ENCODE results near the gene MREG.
"Not testable (repeated sequence)": the region's sequence is repeated elsewhere in the genome, so short reads cannot be mapped to it uniquely, and the experiment has no call there.

The MREG gene

DNA sequence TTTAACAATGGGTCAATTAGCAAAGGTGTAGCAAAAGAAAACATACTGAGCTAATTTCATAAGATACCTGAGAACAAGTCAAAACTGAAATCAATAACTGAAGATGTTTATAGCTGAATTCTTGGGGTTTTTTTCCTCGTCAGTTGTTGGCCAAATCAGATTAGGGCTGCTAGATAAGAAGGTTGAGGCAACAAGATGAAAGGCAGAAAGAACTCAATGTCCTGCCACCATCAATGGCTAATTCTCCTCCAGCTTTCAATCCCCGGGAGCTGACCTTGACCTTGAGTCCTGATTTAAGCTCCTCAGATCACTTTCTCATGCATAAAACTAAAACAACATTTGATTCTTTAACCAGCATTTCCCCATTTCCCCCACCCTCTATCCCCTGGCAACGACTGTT is 61.8 kb downstream of the MREG start:
- DNase-seq: no peak

DNA sequence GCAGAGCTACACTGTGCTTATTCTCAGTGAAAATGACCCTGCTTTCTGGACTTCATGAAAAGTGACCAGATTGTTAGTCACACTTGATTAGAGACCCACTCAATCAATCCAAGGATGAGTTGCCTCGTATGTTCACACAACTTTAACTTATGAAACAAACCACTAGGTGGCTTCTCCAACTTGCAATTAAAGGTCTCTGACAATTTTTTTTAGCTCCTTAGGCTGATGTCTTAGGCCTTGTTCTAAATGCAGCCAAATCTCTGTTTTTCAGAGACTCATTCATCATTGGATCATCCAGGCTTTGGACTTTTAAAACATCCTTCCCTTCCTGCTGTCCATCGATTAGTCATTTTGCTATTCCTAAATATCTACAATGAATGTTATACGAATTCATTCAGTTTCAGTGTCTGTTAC is 63.4 kb downstream of the MREG start:
- no peak for DNase-seq

DNA sequence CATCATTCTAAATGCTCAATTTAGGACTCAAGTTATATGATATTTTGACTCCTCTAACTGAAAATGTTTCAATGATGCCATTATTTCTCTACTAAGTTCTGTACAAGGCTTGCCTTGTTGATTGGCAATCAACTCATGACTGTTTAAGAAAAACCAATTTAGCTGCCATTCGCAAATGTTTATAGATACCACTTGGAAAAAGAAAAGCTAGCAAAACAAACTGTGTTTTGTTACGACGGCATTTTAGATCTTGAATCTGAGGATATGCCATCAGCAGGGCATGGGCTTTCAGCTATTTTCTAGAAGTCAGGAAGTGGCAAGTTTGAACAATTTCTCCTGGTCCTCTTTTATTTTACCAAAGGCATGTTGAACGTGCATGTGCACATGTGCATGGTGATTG is 65.3 kb downstream of the MREG start:
- no peak for DNase-seq

DNA sequence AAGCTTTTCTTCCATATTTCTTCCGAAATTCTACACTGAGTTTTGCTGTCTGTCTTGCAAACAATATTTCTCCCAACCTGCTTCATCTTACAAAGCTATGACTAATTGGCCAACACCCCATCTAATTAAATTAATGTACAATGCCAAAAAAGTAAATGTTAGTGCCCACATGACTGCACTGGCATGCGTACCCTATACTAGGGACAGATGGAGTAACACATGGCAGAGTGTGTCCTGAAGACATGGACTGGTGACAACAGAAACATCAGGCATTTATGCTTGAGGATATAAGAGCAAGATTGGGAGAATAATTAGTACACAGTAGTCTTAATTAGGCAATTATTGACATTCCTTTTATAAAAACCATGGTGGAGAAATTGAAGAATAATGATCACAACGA is 66.8 kb downstream of the MREG start:
- DNase-seq: no peak

DNA sequence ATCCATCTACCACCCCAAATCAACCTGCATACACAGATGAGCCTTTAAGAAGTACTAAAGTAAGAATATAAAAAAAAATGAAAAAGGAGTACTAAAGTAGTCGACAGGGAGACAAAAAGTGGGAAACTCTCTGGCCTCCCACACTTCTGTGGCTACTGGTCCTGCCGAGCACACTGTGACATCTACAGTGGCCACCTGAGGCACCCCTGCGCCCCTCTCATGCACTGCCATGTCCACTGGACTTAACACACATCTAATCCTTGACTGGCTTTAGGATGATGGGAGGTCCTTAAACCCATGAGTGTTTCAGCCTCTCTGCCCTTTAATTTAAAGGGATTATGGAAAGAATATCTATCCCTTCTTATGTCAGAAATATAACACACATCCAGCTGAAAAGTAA is 71.2 kb downstream of the MREG start:
- DNase-seq: no peak

DNA sequence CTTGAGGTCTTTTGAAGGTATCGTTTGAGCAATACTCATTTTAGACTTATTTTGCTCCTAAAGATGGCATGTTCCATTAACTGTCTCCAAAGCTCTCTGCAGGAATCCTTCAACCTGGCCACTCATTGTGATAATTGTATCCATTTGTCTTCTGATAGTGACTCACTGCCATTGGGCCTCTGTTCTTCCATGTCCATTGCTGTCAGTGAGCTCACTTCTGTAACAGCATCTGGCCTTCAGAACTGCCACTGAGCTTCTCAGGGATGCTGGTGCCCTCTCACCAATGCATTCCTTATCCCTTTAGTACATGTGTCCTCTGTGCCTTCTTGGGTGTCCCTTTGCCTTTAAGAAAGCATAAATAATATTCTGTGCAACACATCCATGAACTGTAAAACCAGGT is 71.6 kb downstream of the MREG start:
- DNase-seq: no peak

DNA sequence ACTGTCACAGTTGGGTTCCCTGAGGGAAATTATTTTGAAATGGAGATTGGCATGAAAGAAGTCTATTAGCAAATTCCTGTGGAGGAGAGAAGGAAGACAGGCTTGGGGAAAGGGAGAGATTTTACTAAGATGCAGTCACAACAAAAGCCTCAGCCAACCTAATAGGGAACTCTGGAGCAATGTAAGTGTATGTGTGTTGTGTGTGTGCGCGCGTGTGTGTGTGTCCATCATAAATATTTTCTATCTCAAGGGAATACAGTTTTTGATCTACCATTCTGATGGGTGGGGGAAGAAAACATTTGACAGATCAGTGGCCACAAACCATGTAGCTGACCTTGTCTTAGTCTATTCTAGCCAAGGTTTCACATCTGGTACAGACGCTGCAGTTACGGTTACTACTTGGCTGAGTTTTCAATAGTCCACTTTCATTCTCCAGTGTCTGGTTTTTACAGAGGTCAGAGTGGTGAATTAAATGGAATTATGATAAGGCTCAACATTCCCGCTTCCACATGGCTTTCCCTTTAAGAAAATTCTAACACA is 72.6 kb downstream of the MREG start:
- no peak for DNase-seq

DNA sequence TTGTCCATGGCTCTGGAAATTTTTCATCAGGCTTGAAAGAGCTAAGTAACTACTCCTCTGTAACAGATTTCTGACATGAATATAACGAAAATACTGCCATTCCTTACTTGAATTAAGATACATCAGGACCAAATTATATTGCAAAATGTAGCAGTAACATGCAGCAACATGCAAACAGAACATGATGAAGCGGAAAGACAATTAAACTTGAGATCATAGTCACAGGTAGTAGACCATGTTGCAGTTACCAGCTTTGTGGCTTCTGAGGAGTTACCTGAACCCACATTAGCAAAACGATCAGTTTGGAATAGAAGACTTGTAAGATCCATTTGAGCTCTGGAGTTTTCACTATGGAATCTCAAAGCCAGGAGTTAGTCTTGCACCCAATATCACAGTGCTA is 76.2 kb downstream of the MREG start:
- DNase-seq: no peak

DNA sequence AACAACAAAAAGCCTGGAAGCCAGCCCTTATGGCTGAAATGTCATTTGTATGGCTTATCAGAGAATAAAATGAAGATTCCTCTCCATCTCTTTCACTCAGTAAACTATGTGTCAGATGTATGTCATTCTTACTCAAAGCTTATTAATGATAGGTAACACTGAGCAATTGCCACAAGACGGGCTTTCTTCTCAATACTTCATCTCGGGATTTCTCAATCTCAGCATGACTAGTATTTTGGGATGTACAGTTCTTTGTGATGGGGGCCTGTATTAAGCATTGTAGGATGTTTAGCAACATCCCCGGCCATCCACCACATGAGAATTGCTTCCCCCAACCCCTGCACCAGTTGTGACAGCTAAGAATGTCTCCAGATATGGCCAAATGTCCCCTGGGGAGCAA is 80.2 kb downstream of the MREG start:
- no peak for DNase-seq

DNA sequence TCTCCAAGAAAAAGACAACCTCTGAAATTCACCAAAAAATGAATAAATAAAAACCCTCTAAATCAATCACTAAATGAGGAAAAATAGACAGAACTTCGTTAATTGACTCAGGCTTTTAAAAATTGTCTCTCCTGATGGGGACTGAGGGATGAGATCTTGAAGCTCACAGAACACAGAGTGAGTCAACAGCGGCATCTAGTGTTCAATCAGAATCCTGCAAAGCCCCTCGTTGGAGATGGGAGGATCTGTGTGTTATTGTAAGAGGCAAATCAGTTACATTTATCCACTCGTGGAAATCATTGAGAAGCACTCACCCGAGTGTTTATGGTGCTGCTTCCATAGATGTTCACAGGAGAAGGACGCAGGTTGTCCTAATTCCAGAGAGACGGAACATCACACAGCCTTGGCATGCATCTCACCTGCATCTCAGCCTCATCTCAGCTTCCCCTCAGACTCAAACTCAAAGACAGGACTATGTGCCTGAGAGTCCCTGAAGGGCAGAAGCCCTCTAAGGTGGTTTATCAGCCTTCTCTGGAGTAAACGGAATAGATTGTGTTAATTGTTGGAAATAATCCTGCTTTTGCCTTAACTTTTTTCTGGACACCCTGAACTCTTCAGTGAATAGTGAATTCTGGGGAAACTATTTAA is 82.0 kb downstream of the MREG start:
- peak; percentile 74 for DNase-seq

DNA sequence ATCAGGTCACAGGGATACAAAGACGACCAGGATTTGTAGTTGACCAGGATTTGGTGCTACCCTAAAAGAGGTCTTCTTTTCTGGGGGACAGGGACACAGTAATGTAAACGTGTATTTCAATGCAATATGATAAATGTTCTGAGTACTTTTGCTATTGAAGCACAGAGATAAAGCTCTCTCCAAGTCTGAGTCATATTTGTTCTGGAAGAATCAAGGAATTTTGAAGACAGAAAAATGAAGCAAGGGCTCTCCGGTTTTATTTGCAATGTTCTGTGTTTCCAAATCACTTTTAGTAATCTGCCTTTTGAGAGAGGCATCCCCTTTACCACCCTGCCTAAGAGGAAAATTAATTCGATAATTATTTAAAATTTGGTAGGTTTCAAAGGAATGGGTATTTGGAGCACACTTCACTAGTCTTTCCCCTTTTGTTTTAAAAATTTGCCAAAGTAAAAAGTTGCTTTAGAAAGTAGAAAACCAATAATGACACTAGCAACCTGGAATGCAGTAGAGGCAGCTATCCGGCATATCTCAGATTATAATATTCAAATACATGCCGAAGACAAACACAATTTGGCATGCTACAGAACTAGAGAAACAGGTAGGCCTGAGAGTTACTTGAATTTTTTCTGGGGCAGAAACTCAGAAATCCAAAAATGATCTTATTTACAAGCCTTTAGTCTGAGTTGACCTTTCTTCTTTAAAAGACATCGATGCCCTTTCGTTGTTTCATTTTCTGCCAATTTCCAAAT is 82.7 kb downstream of the MREG start:
- no peak for DNase-seq

DNA sequence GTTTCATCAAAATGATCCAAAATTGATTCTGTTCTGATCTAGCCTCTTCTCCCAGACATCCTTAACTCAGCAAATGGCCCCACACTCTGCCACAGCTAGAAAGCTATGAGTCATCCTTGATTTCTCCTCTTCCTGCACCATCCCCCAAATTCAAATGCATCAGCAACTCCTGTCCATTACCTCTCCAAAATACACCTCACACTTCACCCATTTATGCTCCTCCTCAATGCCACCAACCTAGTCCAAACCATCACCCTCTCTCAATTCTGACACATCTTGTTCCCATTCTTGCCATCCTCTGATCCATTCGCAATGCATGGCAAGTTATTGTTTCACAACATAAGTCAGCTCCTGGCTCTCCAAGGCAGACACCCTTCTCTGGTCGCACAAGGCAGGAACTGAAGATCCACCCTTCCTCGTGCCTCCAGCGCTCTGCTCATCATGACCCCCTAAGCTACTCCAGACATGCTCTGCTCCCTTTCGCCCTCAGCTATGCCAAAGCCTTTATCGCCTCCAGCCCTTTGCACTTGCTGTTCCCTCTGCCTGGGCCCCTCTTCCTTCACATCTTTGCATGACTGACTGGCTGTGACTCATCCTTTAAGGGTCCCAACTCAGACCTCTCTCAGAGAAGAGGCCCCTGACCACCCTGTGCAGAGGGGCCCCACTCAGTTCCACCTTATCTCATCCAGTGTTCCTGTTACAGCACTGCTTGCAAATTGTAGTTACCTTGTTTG is 83.6 kb downstream of the MREG start:
- DNase-seq: no peak

DNA sequence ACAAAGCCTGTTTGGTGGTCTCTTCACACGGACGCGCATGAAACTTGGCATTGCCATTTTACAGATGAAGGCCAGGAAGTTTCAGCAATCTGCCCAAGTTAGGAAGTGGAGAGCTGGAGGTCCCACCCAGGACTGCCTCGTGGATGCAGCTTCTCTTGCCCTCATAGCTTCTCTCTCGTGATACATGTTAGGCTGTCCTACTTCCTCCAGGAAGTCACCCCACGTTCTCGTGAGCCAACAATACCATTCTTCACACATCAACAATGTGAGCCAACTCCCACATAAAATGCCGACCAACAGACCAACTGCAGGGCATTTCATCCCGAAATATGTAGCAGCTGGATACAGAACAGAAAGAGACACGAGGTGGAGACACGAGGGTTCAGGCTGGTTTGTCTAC is 85.3 kb downstream of the MREG start:
- DNase-seq: no peak

DNA sequence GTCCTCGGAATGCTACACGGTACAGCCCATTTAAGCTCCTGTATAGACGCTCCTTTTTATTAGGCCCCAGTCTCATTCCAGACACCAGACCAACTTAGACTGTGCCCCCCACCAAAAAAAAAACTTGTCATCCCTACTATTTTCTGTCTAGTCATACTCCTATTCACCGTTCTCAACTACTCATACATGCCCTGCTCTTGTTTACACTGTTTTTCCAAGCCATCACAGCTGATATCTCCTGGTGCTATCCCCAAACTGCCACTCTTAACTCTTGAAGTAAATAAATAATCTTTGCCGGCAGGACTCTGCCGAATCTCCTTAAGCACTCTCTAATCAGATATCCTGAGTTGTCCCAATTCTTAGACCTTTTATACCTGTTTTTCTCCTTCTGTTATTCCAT is 86.4 kb downstream of the MREG start:
- DNase-seq: not testable (repeated sequence)

DNA sequence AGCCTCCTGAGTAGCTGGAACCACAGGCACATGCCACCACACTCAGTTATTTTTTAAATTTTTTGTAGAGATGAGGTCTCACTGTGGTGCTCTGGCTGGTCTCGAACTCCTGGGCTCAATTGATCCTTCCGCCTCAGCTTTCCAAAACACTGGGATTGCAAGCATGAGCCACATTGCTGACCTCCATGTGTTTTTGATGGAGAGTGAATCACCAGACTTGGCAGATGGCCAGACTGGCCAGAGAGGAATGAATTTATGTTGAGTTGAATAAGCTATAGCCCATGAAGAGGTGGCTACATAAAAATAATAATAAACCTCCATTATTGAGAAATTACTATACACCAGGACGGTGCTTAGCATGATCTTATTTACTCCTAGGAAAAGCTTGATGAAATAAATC is 91.5 kb downstream of the MREG start:
- DNase-seq: peak; percentile 35

DNA sequence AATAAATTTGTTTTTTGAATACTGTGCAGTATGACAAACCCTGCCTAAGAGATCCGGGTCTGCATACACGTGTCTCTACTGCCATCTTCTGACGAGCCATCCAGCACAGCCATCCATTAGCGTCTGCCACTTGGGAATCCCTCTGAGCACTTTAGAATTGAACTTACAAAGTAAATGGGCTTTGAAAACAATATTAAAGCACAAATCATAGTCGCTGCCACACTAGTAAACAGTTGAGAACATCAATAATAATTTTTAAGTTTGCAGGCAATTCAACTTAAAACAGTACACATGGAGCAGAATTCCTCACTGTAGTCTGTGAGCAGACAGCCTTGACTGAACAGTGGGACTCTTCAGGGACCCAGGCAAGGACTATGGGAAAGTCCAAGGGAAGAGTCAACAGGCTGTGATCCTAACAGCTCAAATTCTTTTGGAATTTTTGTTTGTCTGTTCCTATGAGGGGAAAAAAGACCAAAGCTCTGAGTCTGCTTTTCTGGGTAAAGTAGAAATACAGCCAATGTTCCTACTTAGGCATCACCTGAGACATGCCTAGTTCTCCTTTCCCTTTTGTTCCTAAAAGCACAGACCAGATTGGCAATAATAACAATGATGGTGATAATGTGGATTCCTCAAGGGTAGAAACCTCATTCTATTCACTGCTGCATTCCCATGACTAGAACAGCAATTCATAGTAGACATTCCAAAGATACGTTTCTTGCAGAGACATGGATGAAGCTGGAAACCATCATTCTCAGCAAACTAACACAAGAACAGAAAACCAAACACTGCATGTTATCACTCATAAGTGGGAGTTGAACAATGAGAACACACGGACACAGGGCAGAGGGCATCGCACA is 92.9 kb downstream of the MREG start:
- DNase-seq: peak; percentile 80

DNA sequence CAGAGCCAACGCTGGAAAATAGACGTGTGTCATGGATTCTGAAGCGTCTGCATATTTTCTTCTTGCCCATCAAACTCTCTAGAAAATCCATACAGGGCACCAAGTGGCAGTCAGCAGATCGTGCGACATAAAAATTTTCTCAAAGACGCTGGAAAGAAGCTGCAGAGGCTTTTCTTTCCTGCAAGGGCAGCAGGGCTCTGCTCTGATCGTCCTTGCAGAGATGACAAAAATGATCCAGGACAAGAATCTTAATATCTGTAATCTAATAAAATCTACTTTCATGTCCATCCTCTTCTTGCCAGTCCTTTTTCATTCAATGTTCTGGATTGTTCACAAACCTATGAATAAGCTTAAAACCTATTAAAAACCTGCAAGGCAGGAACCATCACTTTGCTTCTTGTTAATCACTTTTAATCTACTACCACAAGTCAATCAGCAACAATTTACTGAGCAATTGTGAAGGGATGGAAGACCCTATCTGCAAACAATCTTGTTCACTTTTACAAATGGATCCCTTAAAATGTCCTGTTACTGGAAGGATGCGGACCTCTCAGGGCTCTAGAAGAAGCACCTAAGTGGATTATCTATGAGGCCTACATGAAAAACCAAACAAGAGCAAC is 93.6 kb downstream of the MREG start:
- no peak for DNase-seq

DNA sequence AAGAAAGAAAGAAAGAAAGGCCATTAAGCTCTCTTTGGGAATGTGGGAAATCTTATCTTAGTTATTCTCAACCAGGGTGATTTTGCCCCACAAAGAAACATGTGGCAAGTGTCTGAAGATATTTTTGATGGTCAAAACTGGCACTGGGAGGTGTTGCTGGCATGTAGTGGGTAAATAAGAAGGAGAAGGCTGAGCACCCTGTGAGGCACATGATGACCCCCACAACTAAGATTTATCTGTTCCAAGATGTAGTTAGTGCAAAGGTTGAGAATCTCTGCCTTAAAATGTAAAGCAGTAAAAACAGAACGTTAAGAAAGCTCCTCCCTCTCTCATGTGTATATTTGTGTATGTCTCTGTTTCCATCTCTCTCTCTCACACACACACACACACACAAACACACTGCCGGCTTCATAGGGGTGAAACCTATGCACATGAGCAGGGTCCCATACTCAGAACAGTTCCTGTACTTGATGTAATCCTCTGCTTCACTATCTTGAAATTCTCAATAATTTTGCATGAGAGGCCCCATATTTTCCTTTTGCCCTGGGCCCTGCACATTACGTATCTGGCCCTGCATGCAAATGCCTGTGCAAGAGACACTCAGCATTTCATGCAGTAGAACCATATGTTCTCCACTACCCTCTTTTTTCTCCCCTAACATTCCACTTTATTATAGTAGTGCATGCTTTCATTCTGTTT is 94.3 kb downstream of the MREG start:
- DNase-seq: no peak

DNA sequence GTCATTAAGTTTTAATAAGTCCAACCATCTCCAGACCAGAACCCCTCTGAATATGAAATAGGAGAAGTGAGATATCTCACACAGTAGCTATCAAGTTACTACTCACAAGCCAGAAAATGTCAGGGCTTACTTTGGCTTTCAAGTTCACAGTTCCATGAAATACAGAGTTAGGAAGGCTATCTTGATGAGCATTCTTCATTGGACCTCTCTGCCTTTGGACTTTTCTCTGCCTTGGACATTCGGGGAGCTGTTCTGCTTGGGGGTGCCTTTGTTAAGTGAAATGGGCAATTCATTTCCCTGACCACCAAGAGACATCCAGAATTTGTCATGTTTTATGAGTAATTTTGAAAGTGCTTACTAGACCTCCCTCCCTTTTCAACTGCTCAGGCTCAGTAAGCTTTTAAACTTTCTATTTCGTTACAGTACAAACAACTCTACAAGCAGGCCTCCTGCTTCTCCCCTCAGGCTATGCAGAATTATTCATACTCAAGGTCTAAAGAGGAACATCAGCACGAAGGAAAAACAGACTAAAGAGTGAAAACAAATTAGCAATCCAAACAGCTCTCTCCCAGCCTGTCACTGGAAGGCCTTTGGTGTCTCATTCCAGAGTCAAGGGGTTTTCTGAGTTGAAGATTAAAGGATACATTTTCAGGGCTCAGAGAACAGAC is 95.3 kb downstream of the MREG start:
- no peak for DNase-seq

DNA sequence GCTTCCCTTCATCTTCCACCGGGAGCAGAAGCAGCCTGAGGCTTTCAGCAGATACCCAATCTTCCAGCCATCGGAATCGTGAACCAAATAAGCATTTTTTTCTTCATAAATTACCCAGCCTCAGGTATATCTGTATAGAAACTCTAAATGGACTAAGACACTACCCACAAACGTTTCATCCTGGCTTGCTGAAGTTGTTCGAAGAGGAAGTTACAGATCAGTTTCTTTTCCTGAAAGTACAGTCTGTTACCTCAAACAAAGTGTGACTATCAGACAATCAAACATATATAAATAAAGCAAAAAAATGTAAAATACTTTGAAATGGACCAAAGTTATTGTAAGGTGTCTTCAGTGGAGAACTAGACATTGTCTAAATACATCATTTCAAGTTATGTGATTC is 97.9 kb downstream of the MREG start:
- no peak for DNase-seq

DNA sequence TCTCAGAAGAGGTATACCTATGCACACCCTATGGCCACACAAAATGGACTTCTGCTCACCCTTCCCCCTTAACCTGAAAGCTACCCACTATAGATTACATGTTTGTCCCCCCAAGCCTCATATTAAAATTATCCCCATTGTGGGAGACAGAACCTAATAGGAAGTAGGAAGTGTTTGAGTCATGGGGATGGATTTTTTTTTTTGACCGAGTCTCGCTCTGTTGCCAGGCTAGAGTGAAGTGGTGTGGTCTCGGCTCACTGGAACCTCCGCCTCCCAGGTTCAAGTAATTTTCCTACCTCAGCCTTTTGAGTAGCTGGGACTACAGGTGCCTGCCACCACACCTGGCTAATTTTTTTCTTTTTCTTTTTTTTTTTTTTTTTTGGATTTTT is 98.6 kb downstream of the MREG start:
- no peak for DNase-seq
